ENCODE data around the gene SCT.

SCT gene

GRCh38 chr11:613369-613968 is 13.5 kb downstream of the SCT start:
- no peak overlapping the region for H3K27ac ChIP-seq
- H3K4me1 ChIP-seq, result no peaks in the 10 kb centered on the region
- no peak overlapping the region for H3K4me2 ChIP-seq (ENCODE audit: low read length)
- H3K9ac ChIP-seq, result no peak overlapping the region
- no peak overlapping the region for H2AFZ ChIP-seq
- H3K4me3 ChIP-seq (ENCODE audit: low read depth, low read length), result no peak overlapping the region
- no peaks in the 10 kb centered on the region for H3K36me3 ChIP-seq (ENCODE audit: control insufficient read depth, insufficient read depth, low read length)
- no peak for TF ChIP-seq CTCF (IDR thresholded peaks at IDR 0.05)
- no peaks in the 10 kb centered on the region for H3K9me3 ChIP-seq (ENCODE audit: control insufficient read depth, low read length)
- H3K79me2 ChIP-seq, result no peaks in the 10 kb centered on the region
- no peaks in the 10 kb centered on the region for H3K27me3 ChIP-seq (ENCODE audit: control insufficient read depth, insufficient read depth, low read length)

- Histone ChIP-seq H3K4me3 (ENCODE audit: low read depth, low read length) (no peak overlapping the region), H3K4me1 (no peaks in the 10 kb centered on the region), H3K27me3 (ENCODE audit: control insufficient read depth, insufficient read depth, low read length) (no peaks in the 10 kb centered on the region), H3K27ac (no peak overlapping the region), H3K9me3 (ENCODE audit: control insufficient read depth, low read length) (no peaks in the 10 kb centered on the region), H3K4me2 (ENCODE audit: low read length) (no peak overlapping the region), H3K9ac (no peak overlapping the region), H3K79me2 (no peaks in the 10 kb centered on the region), H2AFZ (no peak overlapping the region), H3K36me3 (ENCODE audit: control insufficient read depth, insufficient read depth, low read length) (no peaks in the 10 kb centered on the region)
- no peak for TF ChIP-seq CTCF (IDR thresholded peaks at IDR 0.05)
Observed at GRCh38 chr11:612961-613300, 14.1 kb downstream of the SCT start.

- no peak for TF ChIP-seq CTCF (IDR thresholded peaks at IDR 0.05)
- H3K27me3 ChIP-seq (ENCODE audit: control insufficient read depth, insufficient read depth, low read length), result no peaks in the 10 kb centered on the region
- no peaks in the 10 kb centered on the region for H3K79me2 ChIP-seq
- no peak overlapping the region for H3K4me2 ChIP-seq (ENCODE audit: low read length)
- H3K9me3 ChIP-seq (ENCODE audit: control insufficient read depth, low read length), result no peaks in the 10 kb centered on the region
- H3K36me3 ChIP-seq (ENCODE audit: control insufficient read depth, insufficient read depth, low read length), result no peaks in the 10 kb centered on the region
- no peak overlapping the region for H2AFZ ChIP-seq
- no peak overlapping the region for H3K9ac ChIP-seq
- H3K4me3 ChIP-seq (ENCODE audit: low read depth, low read length), result no peak overlapping the region
- no peak overlapping the region for H3K27ac ChIP-seq
- H3K4me1 ChIP-seq, result no peaks in the 10 kb centered on the region
Observed at GRCh38 chr11:612201-612960, 14.6 kb downstream of the SCT start.

GRCh38 chr11:611001-611996 is 15.7 kb downstream of the SCT start:
- no peaks in the 10 kb centered on the region for H3K36me3 ChIP-seq (ENCODE audit: control insufficient read depth, insufficient read depth, low read length)
- no peaks in the 10 kb centered on the region for H3K9me3 ChIP-seq (ENCODE audit: control insufficient read depth, low read length)
- H2AFZ ChIP-seq, result no peak overlapping the region
- H3K4me2 ChIP-seq (ENCODE audit: low read length), result no peak overlapping the region
- H3K9ac ChIP-seq, result no peak overlapping the region
- H3K4me3 ChIP-seq (ENCODE audit: low read depth, low read length), result no peak overlapping the region
- no peaks in the 10 kb centered on the region for H3K4me1 ChIP-seq
- no peaks in the 10 kb centered on the region for H3K79me2 ChIP-seq
- H3K27me3 ChIP-seq (ENCODE audit: control insufficient read depth, insufficient read depth, low read length), result no peaks in the 10 kb centered on the region
- H3K27ac ChIP-seq, result no peak overlapping the region
- TF ChIP-seq CTCF (IDR thresholded peaks at IDR 0.05), result no peak

Measured in parathyroid adenoma (tissue), 2 donors.